ENCODE data around the gene SFXN1.

Gene SFXN1

DNA sequence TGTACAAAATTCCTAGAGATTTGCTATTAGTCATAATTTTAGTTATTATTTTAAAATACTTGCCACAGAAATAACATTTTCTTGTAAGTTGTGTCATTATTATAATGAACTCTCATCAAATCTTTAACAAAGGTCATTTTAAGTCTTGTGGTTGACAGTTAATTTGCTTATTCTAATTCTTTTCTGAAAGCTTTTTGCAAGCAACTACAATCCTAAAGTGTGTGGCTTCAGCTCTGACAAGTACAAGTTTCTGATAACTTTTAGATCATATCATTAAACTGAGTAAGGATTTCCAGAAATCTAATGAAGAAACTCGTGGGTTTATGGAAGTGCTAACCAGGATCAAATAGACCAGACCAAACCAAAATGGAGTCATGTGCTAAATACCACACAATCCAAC, 86.4 kb downstream of the SFXN1 start:
- Histone ChIP-seq H4K20me1 (ENCODE audit: insufficient read depth, low read length, poor library complexity, severe bottlenecking) (no peaks in the 10 kb centered on the region), H3F3A (ENCODE audit: low read depth) (no peaks in the 10 kb centered on the region), H3K4me2 (ENCODE audit: low read depth, low read length, poor library complexity, severe bottlenecking) (no peak overlapping the region), H3K36me3 (ENCODE audit: insufficient read depth, low read length) (no peaks in the 10 kb centered on the region), H3K79me2 (ENCODE audit: insufficient read depth, low read length) (no peaks in the 10 kb centered on the region), H3K9me2 (replicated peaks; ENCODE audit: low read depth, low read length) (no peaks in the 10 kb centered on the region), H3K9ac (ENCODE audit: low read depth, low read length, poor library complexity, severe bottlenecking) (no peak overlapping the region), H3K27me3 (ENCODE audit: insufficient read depth, low read length, poor library complexity, severe bottlenecking) (no peaks in the 10 kb centered on the region), H3K4me3 (ENCODE audit: low read length, poor library complexity, severe bottlenecking) (no peak overlapping the region), H3K9me3 (ENCODE audit: insufficient read depth, low read depth, low read length) (no peaks in the 10 kb centered on the region), H3K4me1 (ENCODE audit: insufficient read depth, low read length, poor library complexity, severe bottlenecking) (peaks cover 6% of the 10 kb centered on the region), H2AFZ (ENCODE audit: low read length) (no peak overlapping the region)
- TF ChIP-seq, protein P1, sequence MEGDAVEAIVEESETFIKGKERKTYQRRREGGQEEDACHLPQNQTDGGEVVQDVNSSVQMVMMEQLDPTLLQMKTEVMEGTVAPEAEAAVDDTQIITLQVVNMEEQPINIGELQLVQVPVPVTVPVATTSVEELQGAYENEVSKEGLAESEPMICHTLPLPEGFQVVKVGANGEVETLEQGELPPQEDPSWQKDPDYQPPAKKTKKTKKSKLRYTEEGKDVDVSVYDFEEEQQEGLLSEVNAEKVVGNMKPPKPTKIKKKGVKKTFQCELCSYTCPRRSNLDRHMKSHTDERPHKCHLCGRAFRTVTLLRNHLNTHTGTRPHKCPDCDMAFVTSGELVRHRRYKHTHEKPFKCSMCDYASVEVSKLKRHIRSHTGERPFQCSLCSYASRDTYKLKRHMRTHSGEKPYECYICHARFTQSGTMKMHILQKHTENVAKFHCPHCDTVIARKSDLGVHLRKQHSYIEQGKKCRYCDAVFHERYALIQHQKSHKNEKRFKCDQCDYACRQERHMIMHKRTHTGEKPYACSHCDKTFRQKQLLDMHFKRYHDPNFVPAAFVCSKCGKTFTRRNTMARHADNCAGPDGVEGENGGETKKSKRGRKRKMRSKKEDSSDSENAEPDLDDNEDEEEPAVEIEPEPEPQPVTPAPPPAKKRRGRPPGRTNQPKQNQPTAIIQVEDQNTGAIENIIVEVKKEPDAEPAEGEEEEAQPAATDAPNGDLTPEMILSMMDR (conservative IDR thresholded peaks at IDR 0.05; ENCODE audit: low read length): no peak

DNA sequence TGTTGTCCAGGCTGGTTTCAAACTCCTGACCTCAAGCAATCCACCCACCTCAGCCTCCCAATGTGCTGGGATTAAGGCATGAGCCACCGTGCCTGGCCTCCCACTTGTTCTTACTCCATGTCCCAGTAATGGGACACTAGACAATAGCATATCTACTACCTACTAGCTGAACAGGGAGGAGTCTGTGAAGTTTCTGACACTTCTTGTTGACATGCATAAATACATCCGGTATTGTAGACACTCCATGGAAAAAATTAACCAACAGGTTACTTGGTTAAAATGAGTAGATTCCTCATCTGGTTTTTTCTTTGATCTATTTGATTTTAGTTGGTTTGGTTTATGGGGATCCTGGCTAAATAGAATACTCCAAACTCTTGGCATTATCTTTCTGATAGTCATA, 88.3 kb downstream of the SFXN1 start:
- H3K36me3 ChIP-seq (ENCODE audit: insufficient read depth, low read length): no peaks in the 10 kb centered on the region
- no peak overlapping the region for H3K9ac ChIP-seq (ENCODE audit: low read depth, low read length, poor library complexity, severe bottlenecking)
- TF ChIP-seq EZH2phosphoT487 (IDR thresholded peaks at IDR 0.05; ENCODE audit: borderline replicate concordance): no peak
- TF ChIP-seq, protein P1 (conservative IDR thresholded peaks at IDR 0.05; ENCODE audit: low read length): no peak
- no peak overlapping the region for H3K4me2 ChIP-seq (ENCODE audit: low read depth, low read length, poor library complexity, severe bottlenecking)
- no peaks in the 10 kb centered on the region for H4K20me1 ChIP-seq (ENCODE audit: insufficient read depth, low read length, poor library complexity, severe bottlenecking)
- H3K27me3 ChIP-seq (ENCODE audit: insufficient read depth, low read length, poor library complexity, severe bottlenecking): no peaks in the 10 kb centered on the region
- no peak overlapping the region for H2AFZ ChIP-seq (ENCODE audit: low read length)
- H3F3A ChIP-seq (ENCODE audit: low read depth): no peaks in the 10 kb centered on the region
- no peaks in the 10 kb centered on the region for H3K79me2 ChIP-seq (ENCODE audit: insufficient read depth, low read length)
- H3K9me2 ChIP-seq (replicated peaks; ENCODE audit: low read depth, low read length): no peaks in the 10 kb centered on the region
- no peaks in the 10 kb centered on the region for H3K9me3 ChIP-seq (ENCODE audit: insufficient read depth, low read depth, low read length)
- H3K4me1 ChIP-seq (ENCODE audit: insufficient read depth, low read length, poor library complexity, severe bottlenecking): no peaks in the 10 kb centered on the region
- no peak overlapping the region for H3K4me3 ChIP-seq (ENCODE audit: low read length, poor library complexity, severe bottlenecking)

DNA sequence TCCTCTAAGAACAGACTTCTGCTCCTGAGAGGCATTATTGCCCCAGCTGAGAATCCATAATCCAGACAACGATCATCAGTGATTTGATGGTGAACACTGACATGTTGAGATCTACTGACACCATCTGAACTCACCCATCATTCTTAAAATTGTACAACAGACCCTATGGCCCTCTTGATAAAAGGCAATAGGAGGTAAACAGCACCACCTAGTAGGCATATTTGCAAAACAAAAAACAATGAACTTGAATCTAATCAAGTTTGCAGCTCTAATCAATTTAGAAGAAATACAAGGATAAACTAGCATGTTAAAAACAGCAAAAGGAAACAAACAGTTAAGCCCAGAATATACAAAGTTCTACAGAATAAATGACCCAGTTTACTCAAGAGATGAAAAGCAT, 89.6 kb downstream of the SFXN1 start:
- H3K9ac ChIP-seq (ENCODE audit: low read depth, low read length, poor library complexity, severe bottlenecking): no peak overlapping the region
- TF ChIP-seq, protein P1 (conservative IDR thresholded peaks at IDR 0.05; ENCODE audit: low read length): peak; percentile 54
- TF ChIP-seq EZH2phosphoT487 (IDR thresholded peaks at IDR 0.05; ENCODE audit: borderline replicate concordance): no peak
- no peak overlapping the region for H3K4me3 ChIP-seq (ENCODE audit: low read length, poor library complexity, severe bottlenecking)
- H3F3A ChIP-seq (ENCODE audit: low read depth): no peaks in the 10 kb centered on the region
- H2AFZ ChIP-seq (ENCODE audit: low read length): no peak overlapping the region
- H4K20me1 ChIP-seq (ENCODE audit: insufficient read depth, low read length, poor library complexity, severe bottlenecking): no peaks in the 10 kb centered on the region
- H3K9me3 ChIP-seq (ENCODE audit: insufficient read depth, low read depth, low read length): no peaks in the 10 kb centered on the region
- no peaks in the 10 kb centered on the region for H3K4me1 ChIP-seq (ENCODE audit: insufficient read depth, low read length, poor library complexity, severe bottlenecking)
- no peaks in the 10 kb centered on the region for H3K27me3 ChIP-seq (ENCODE audit: insufficient read depth, low read length, poor library complexity, severe bottlenecking)
- no peaks in the 10 kb centered on the region for H3K36me3 ChIP-seq (ENCODE audit: insufficient read depth, low read length)
- no peaks in the 10 kb centered on the region for H3K79me2 ChIP-seq (ENCODE audit: insufficient read depth, low read length)
- no peak overlapping the region for H3K4me2 ChIP-seq (ENCODE audit: low read depth, low read length, poor library complexity, severe bottlenecking)
- no peaks in the 10 kb centered on the region for H3K9me2 ChIP-seq (replicated peaks; ENCODE audit: low read depth, low read length)

Data from Loucy (cell line).